Measurements from ENCODE around the gene PMM1. TPM values are rescaled to one million over a fixed set of nuclear protein-coding genes. Genes with fewer than 3 reads are reported as not detected.
A peak's percentile ranks its signal among the peaks of the same experiment; 100 is the strongest.
"Not testable (repeated sequence)": the region's sequence is repeated elsewhere in the genome, so short reads cannot be mapped to it uniquely, and the experiment has no call there.

The PMM1 gene
- total and polyA plus RNA-seq, 12 donors = 37.8 to 105 (median 62.1) TPM

DNA sequence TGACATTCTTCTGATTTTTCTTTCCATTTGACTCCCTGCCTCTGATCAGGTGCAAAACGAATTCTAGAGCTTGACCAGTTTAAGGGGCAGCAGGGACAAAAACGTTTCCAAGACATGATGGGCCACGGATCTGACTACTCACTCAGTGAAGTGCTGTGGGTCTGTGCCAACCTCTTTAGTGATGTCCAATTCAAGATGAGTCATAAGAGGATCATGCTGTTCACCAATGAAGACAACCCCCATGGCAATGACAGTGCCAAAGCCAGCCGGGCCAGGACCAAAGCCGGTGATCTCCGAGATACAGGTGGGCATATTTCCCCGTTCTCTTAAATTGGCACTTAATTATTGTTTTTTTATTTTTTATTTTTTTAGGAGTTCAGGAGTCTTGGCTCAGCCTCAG, 46.8 kb upstream of the PMM1 start:
- H3K4me1 ChIP-seq (replicated peaks in 1 of 2) = no peaks in the 10 kb centered on the region
- no peaks in the 10 kb centered on the region for H3K9me3 ChIP-seq (replicated peaks in 1 of 3)
- TF ChIP-seq, protein P1, sequence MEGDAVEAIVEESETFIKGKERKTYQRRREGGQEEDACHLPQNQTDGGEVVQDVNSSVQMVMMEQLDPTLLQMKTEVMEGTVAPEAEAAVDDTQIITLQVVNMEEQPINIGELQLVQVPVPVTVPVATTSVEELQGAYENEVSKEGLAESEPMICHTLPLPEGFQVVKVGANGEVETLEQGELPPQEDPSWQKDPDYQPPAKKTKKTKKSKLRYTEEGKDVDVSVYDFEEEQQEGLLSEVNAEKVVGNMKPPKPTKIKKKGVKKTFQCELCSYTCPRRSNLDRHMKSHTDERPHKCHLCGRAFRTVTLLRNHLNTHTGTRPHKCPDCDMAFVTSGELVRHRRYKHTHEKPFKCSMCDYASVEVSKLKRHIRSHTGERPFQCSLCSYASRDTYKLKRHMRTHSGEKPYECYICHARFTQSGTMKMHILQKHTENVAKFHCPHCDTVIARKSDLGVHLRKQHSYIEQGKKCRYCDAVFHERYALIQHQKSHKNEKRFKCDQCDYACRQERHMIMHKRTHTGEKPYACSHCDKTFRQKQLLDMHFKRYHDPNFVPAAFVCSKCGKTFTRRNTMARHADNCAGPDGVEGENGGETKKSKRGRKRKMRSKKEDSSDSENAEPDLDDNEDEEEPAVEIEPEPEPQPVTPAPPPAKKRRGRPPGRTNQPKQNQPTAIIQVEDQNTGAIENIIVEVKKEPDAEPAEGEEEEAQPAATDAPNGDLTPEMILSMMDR (IDR thresholded peaks at IDR 0.05) = no peak
- TF ChIP-seq POLR2A (IDR thresholded peaks at IDR 0.05) = no peak
- DNase-seq = peak; percentile 66 to 86 (median 82)
- no peaks in the 10 kb centered on the region for H3K27me3 ChIP-seq
- peak overlapping the region in 4 of 5 donors; percentile 20 to 73 (median 48) for H3K27ac ChIP-seq
- peaks cover 0 to 81% of the 10 kb centered on the region in 2 donors for H3K36me3 ChIP-seq (replicated peaks in 1 of 2)
- intact Hi-C loops (cut with DNase I) = no loop called here
- 38 to 57% (median 43%) methylated on average over 7 of the region's 7 CpGs for WGBS, 4 donors
- H3K4me3 ChIP-seq = no peak overlapping the region

DNA sequence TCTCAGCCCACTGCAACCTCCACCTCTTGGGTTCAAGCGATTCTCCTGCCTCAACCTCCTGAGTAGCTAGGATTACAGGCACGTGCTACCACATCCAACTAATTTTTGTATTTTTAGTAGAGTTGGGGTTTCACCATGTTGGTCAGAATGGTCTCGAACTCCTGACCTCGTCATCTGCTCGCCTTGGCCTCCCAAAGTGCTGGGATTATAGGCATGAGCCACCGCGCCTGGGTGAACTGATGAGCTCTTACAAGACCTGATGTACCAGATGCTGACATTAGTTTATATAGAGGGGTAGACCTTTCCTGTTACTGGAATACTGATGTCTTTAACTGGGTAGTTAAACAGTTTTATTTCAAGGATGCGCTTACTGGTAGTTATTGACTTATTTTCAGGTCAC, 45.0 kb upstream of the PMM1 start:
- peaks cover 0 to 71% of the 10 kb centered on the region in 2 donors for H3K36me3 ChIP-seq (replicated peaks in 1 of 2)
- intact Hi-C loops (cut with DNase I); H3K9me3 ChIP-seq (replicated peaks in 1 of 3); H3K4me3 ChIP-seq; H3K27me3 ChIP-seq; H3K4me1 ChIP-seq (replicated peaks in 1 of 2); H3K27ac ChIP-seq: not testable (repeated sequence)
- 93 to 98% (median 95%) methylated on average over 6 to 8 of the region's 8 CpGs for WGBS, 4 donors
- DNase-seq = peak in 1 of 7 donors; percentile 46

DNA sequence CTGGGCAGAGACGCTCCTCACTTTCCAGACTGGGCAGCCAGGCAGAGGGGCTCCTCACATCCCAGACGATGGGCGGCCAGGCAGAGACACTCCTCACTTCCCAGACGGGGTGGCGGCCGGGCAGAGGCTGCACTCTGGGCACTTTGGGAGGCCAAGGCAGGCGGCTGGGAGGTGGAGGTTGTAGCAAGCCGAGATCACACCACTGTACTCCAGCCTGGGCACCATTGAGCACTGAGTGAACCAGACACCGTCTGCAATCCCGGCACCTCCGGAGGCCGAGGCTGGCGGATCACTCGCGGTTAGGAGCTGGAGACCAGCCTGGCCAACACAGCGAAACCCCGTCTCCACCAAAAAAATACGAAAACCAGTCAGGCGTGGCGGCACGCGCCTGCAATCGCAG, 42.0 kb upstream of the PMM1 start:
- DNase-seq; H3K9me3 ChIP-seq (replicated peaks in 1 of 3); H3K27me3 ChIP-seq; H3K4me3 ChIP-seq; H3K27ac ChIP-seq; H3K4me1 ChIP-seq (replicated peaks in 1 of 2); intact Hi-C loops (cut with DNase I): not testable (repeated sequence)
- H3K36me3 ChIP-seq (replicated peaks in 1 of 2) = peaks cover 0 to 67% of the 10 kb centered on the region in 2 donors
- 96 to 100% (median 100%) methylated on average over 7 to 8 of the region's 23 CpGs for WGBS, 4 donors

DNA sequence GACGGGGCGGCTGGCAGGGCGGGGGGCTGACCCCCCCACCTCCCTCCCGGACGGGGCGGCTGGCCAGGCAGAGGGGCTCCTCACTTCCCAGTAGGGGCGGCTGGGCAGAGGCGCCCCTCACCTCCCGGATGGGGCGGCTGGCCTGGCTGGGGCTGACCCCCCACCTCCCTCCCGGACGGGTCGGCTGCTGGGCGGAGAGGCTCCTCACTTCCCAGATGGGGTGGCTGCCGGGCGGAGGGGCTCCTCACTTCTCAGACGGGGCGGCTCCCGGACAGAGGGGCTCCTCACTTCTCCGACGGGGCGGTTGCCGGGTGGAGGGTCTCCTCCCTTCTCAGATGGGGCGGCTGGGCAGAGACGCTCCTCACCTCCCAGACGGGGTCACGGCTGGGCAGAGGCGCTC, 41.5 kb upstream of the PMM1 start:
- H3K4me3 ChIP-seq; intact Hi-C loops (cut with DNase I); H3K27ac ChIP-seq; H3K27me3 ChIP-seq; H3K4me1 ChIP-seq (replicated peaks in 1 of 2); H3K9me3 ChIP-seq (replicated peaks in 1 of 3): not testable (repeated sequence)
- peak in 1 of 7 donors; percentile 35 for DNase-seq
- H3K36me3 ChIP-seq (replicated peaks in 1 of 2) = peaks cover 0 to 68% of the 10 kb centered on the region in 2 donors
- WGBS, 4 donors = 96 to 100% (median 97%) methylated on average over 11 to 24 of the region's 28 CpGs; no CpG with 5 or more reads in 1 of the 4 donors

DNA sequence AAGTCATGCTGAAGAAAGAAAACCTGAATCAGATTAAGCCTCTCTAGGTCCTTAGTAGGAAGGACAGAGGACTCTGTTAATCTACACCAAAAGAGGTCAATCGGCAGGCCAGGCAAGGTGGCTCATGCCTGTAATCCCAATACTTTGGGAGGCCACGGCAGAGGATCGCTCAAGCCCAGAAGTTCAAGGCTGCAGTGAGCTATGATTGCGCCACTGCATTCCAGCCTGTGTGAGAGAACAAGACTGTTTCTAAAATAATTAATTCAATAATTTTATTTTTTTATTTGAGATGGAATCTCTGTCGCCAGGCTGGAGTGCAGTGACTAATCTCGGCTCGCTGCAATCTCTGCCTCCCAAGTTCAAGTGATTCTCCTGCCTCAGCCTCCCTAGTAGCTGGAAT, 35.9 kb upstream of the PMM1 start:
- H3K27me3 ChIP-seq = no peaks in the 10 kb centered on the region
- no peaks in the 10 kb centered on the region for H3K9me3 ChIP-seq (replicated peaks in 1 of 3)
- intact Hi-C loops (cut with DNase I) = no loop called here
- peaks cover 9 to 16% of the 10 kb centered on the region in 2 donors for H3K4me1 ChIP-seq (replicated peaks in 1 of 2)
- H3K27ac ChIP-seq = peak overlapping the region in 2 of 5 donors; percentile 65 to 70
- no peak overlapping the region for H3K4me3 ChIP-seq
- DNase-seq = peak in 6 of 7 donors; percentile 73 to 83 (median 80)
- 50 to 65% (median 59%) methylated on average over 7 of the region's 7 CpGs for WGBS, 4 donors
- H3K36me3 ChIP-seq (replicated peaks in 1 of 2) = peaks cover 0 to 74% of the 10 kb centered on the region in 2 donors
- TF ChIP-seq, protein P1 (IDR thresholded peaks at IDR 0.05) = no peak
- TF ChIP-seq POLR2A (IDR thresholded peaks at IDR 0.05) = no peak

DNA sequence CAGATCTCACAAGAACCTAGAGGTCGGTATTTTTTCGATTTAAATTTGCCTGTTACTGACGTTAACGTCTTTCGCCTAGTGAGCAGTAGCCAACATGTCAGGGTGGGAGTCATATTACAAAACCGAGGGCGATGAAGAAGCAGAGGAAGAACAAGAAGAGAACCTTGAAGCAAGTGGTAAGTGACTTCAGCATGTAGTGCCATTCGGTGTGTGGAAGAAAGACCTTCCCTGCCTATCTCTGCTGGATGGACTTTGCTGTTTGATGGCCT, 32.2 kb upstream of the PMM1 start:
- no peaks in the 10 kb centered on the region for H3K9me3 ChIP-seq (replicated peaks in 1 of 3)
- peak overlapping the region; percentile 95 to 100 (median 98) for H3K27ac ChIP-seq
- no peaks in the 10 kb centered on the region for H3K27me3 ChIP-seq
- WGBS, 4 donors = 1 to 6% (median 2%) methylated on average over 8 of the region's 8 CpGs
- DNase-seq = no peak
- peaks cover 19 to 32% of the 10 kb centered on the region in 2 donors for H3K4me1 ChIP-seq (replicated peaks in 1 of 2)
- H3K36me3 ChIP-seq (replicated peaks in 1 of 2) = peaks cover 0 to 45% of the 10 kb centered on the region in 2 donors
- peak overlapping the region in 3 of 4 donors; percentile 75 to 100 (median 84) for H3K4me3 ChIP-seq
- intact Hi-C loops (cut with DNase I) = no loop called here
- TF ChIP-seq, protein P1 (IDR thresholded peaks at IDR 0.05) = no peak
- TF ChIP-seq POLR2A (IDR thresholded peaks at IDR 0.05) = no peak

Data from adrenal gland (tissue), 12 donors.